WTC11 (cell line): ENCODE data around the gene EIF2B5. TPM values are rescaled to one million over a fixed set of nuclear protein-coding genes. Genes with fewer than 3 reads are reported as not detected.

Source experiments
- ATAC-seq: fragments of 200-7000 bp; cut with Tn5 transposase; 2 replicates; pipeline ENCODE4 v1.10.0; 2021; ENCODE audit warnings: mild to moderate bottlenecking, moderate library complexity
- CTCF ChIA-PET: fragments of 300-600 bp; sonication (Branson Sonifier 250); formaldehyde crosslinking; loops from one replicate; lab custom pipeline; 2021; ENCODE audit warnings: antibody characterized with exemption; lab: Charles Lee
- POLR2A ChIA-PET: fragments of 350-600 bp; sonication (Branson Sonifier 250); formaldehyde crosslinking; loops from one replicate; lab custom pipeline; 2021; ENCODE audit warnings: antibody characterized with exemption; lab: Charles Lee
- DNase-seq: peaks from one replicate; pipeline ENCODE4 v3.0.0; 2021; ENCODE audit warnings: low spot score
- H3K27ac Mint-ChIP-seq: 2 replicates; pipeline ENCODE4 v1.8.0; 2021; ENCODE audit warnings: mixed read lengths
- H3K27me3 Mint-ChIP-seq: 2 replicates; pipeline ENCODE4 v1.8.0; 2021; ENCODE audit warnings: low read depth, mild to moderate bottlenecking, moderate library complexity, mixed read lengths
- H3K36me3 Mint-ChIP-seq: 2 replicates; pipeline ENCODE4 v1.8.0; 2021; ENCODE audit warnings: mixed read lengths
- H3K4me1 Mint-ChIP-seq: 2 replicates; pipeline ENCODE4 v1.8.0; 2022; ENCODE audit warnings: mixed read lengths
- H3K4me3 Mint-ChIP-seq: 2 replicates; pipeline ENCODE4 v1.8.0; 2021; ENCODE audit warnings: mild to moderate bottlenecking, moderate library complexity, mixed read lengths
- H3K9me3 Mint-ChIP-seq: 2 replicates; pipeline ENCODE4 v1.8.0; 2021; ENCODE audit warnings: mixed read lengths
- E2F5 ChIP-seq: sonication (generic); formaldehyde crosslinking; IDR thresholded peaks from 2 replicates; pipeline ENCODE4 v1.8.1; 2022; ENCODE audit warnings: mild to moderate bottlenecking, moderate library complexity, missing genetic modification reagents
- ESRRA ChIP-seq: sonication (generic); formaldehyde crosslinking; IDR thresholded peaks from 2 replicates; pipeline ENCODE4 v1.8.1; 2022; ENCODE audit warnings: mild to moderate bottlenecking, missing genetic modification reagents, borderline replicate concordance
- FOXP1 ChIP-seq: sonication (generic); formaldehyde crosslinking; IDR thresholded peaks from 2 replicates; pipeline ENCODE4 v1.8.0; 2022; ENCODE audit warnings: missing genetic modification reagents, mild to moderate bottlenecking, moderate library complexity, borderline replicate concordance
- FOXP4 ChIP-seq: sonication (generic); formaldehyde crosslinking; IDR thresholded peaks from 2 replicates; pipeline ENCODE4 v1.8.0; 2022; ENCODE audit warnings: mild to moderate bottlenecking, missing genetic modification reagents
- GRHL2 ChIP-seq: fragments of 250-450 bp; sonication (Bioruptor Pico); IDR thresholded peaks from 2 replicates; pipeline ENCODE4 v1.8.0; 2022; ENCODE audit warnings: mild to moderate bottlenecking, moderate library complexity; ENCODE audit not compliant: insufficient replicate concordance, severe bottlenecking
- IRF1 ChIP-seq: sonication (generic); formaldehyde crosslinking; IDR thresholded peaks from 2 replicates; pipeline ENCODE4 v1.8.0; 2023; ENCODE audit warnings: missing genetic modification reagents
- JUN ChIP-seq: sonication (generic); formaldehyde crosslinking; IDR thresholded peaks from 2 replicates; pipeline ENCODE4 v1.8.0; 2023; ENCODE audit warnings: mild to moderate bottlenecking, missing genetic modification reagents
- MXD4 ChIP-seq: fragments of 250-450 bp; sonication (Bioruptor Pico); IDR thresholded peaks from 2 replicates; pipeline ENCODE4 v1.8.0; 2021; ENCODE audit warnings: mild to moderate bottlenecking, moderate library complexity, borderline replicate concordance
- NFATC4 ChIP-seq: fragments of 250-450 bp; sonication (Bioruptor Pico); IDR thresholded peaks from 2 replicates; pipeline ENCODE4 v1.9.0; 2021; ENCODE audit warnings: mild to moderate bottlenecking
- PRRX2 ChIP-seq: fragments of 250-450 bp; sonication (Bioruptor Pico); IDR thresholded peaks from 2 replicates; pipeline ENCODE4 v1.8.0; 2021; ENCODE audit warnings: mild to moderate bottlenecking
- RELA ChIP-seq: sonication (generic); formaldehyde crosslinking; IDR thresholded peaks from 2 replicates; pipeline ENCODE4 v1.8.1; 2022; ENCODE audit warnings: missing genetic modification reagents, mild to moderate bottlenecking, borderline replicate concordance
- RORB ChIP-seq: fragments of 250-450 bp; sonication (Bioruptor Pico); IDR thresholded peaks from 2 replicates; pipeline ENCODE4 v1.9.0; 2021; ENCODE audit warnings: mild to moderate bottlenecking
- USF2 ChIP-seq: sonication (generic); formaldehyde crosslinking; IDR thresholded peaks from 2 replicates; pipeline ENCODE4 v1.8.1; 2023; ENCODE audit warnings: mild to moderate bottlenecking, missing genetic modification reagents, moderate library complexity
- ZBTB21 ChIP-seq: sonication (generic); formaldehyde crosslinking; IDR thresholded peaks from 2 replicates; pipeline ENCODE4 v1.8.1; 2023; ENCODE audit warnings: mild to moderate bottlenecking, missing genetic modification reagents, borderline replicate concordance
- ZNF219 ChIP-seq: sonication (generic); formaldehyde crosslinking; IDR thresholded peaks from 2 replicates; pipeline ENCODE4 v1.8.0; 2023; ENCODE audit warnings: missing genetic modification reagents, mild to moderate bottlenecking, borderline replicate concordance
- ZNF416 ChIP-seq: fragments of 250-450 bp; sonication (Bioruptor Pico); IDR thresholded peaks from 2 replicates; pipeline ENCODE4 v1.9.0; 2021; ENCODE audit warnings: mild to moderate bottlenecking, inconsistent platforms
- ZNF512 ChIP-seq: sonication (generic); formaldehyde crosslinking; IDR thresholded peaks from 2 replicates; pipeline ENCODE4 v1.8.1; 2022; ENCODE audit warnings: missing genetic modification reagents, borderline replicate concordance
- total RNA-seq: library from RNA; stranded (reverse); gene quantifications from 3 replicates; pipeline ENCODE4 v1.2.3, GENCODE V29; 2021

The EIF2B5 gene
- total RNA-seq, 1 experiment from 2014 or later = 42.3 TPM

- Mint-ChIP-seq H3K4me1 (no peaks in the 10 kb centered on the region), H3K27me3 (no peaks in the 10 kb centered on the region), H3K4me3 (no peak overlapping the region), H3K27ac (no peak overlapping the region), H3K36me3 (peaks cover 53% of the 10 kb centered on the region), H3K9me3 (no peaks in the 10 kb centered on the region)
- DNase-seq (no peak), ATAC-seq (no peak)
- POLR2A ChIA-PET = no interaction called here
- CTCF ChIA-PET = no interaction called here
- TF ChIP-seq ZBTB21 (CRISPR knock-in tag) (no peak), FOXP4 (no peak), RORB (no peak), JUN (no peak), ZNF416 (CRISPR knock-in tag) (no peak), E2F5 (no peak), IRF1 (CRISPR knock-in tag) (no peak), USF2 (CRISPR knock-in tag) (no peak), NFATC4 (CRISPR knock-in tag) (no peak), ZNF219 (no peak), ESRRA (CRISPR knock-in tag) (no peak), RELA (no peak), ZNF512 (CRISPR knock-in tag) (no peak), GRHL2 (CRISPR knock-in tag) (no peak), MXD4 (CRISPR knock-in tag) (no peak)
Measured at GRCh38 chr3:184192889-184193288, 57.7 kb downstream of the EIF2B5 start.

- no peak overlapping the region for H3K27ac Mint-ChIP-seq
- DNase-seq (no peak), ATAC-seq (no peak)
- H3K27me3 Mint-ChIP-seq = no peaks in the 10 kb centered on the region
- ChIA-PET POLR2A (no interaction called here), CTCF (no interaction called here)
- no peak overlapping the region for H3K4me3 Mint-ChIP-seq
- H3K4me1 Mint-ChIP-seq = no peaks in the 10 kb centered on the region
- TF ChIP-seq PRRX2 (CRISPR knock-in tag) (no peak), USF2 (CRISPR knock-in tag) (no peak), FOXP1 (CRISPR knock-in tag) (no peak)
- peaks cover 43% of the 10 kb centered on the region for H3K36me3 Mint-ChIP-seq
- no peaks in the 10 kb centered on the region for H3K9me3 Mint-ChIP-seq
Measured at GRCh38 chr3:184193991-184194539, 58.9 kb downstream of the EIF2B5 start.

Other genes with a start within 250 kb of the EIF2B5 start
- 29.1 to 35.2 TPM (median 31.1 TPM) in 3 replicates for gene ABCC5, start 117.5 kb upstream of the EIF2B5 start, total RNA-seq
- not detected in 3 replicates for gene HTR3D, start 103.6 kb upstream of the EIF2B5 start, total RNA-seq
- not detected in 3 replicates for gene HTR3C, start 82.3 kb upstream of the EIF2B5 start, total RNA-seq
- not detected in 3 replicates for gene HTR3E, start 38.3 kb upstream of the EIF2B5 start, total RNA-seq
- gene DVL3, start 20.0 kb downstream of the EIF2B5 start, total RNA-seq = 64.5 to 76.2 TPM (median 66.5 TPM) in 3 replicates
- 370 to 399 TPM (median 383 TPM) in 3 replicates for gene AP2M1, start 39.5 kb downstream of the EIF2B5 start, total RNA-seq
- 49.7 to 63.6 TPM (median 50.0 TPM) in 3 replicates for gene ABCF3, start 50.8 kb downstream of the EIF2B5 start, total RNA-seq
- 0.44 to 0.57 TPM (median 0.55 TPM) in 3 replicates for gene VWA5B2, start 94.2 kb downstream of the EIF2B5 start, total RNA-seq
- 57.3 to 60.0 TPM (median 58.7 TPM) in 3 replicates for gene ALG3, start 113.6 kb downstream of the EIF2B5 start, total RNA-seq
- gene EEF1AKMT4, start 114.3 kb downstream of the EIF2B5 start, total RNA-seq = 11.3 to 11.8 TPM (median 11.4 TPM) in 3 replicates
- gene CAMK2N2, start 126.2 kb downstream of the EIF2B5 start, total RNA-seq = 10.5 to 13.1 TPM (median 11.5 TPM) in 3 replicates
- 0.46 to 1.2 TPM (median 0.64 TPM) in 3 replicates for gene ECE2, start 140.7 kb downstream of the EIF2B5 start, total RNA-seq
- 303 to 359 TPM (median 320 TPM) in 3 replicates for gene PSMD2, start 163.9 kb downstream of the EIF2B5 start, total RNA-seq
- gene EIF4G1, start 179.2 kb downstream of the EIF2B5 start, total RNA-seq = 411 to 557 TPM (median 439 TPM) in 3 replicates
- gene FAM131A, start 202.2 kb downstream of the EIF2B5 start, total RNA-seq = 20.3 to 23.0 TPM (median 20.4 TPM) in 3 replicates
- gene CLCN2, start 226.2 kb downstream of the EIF2B5 start, total RNA-seq = 15.7 to 22.6 TPM (median 17.0 TPM) in 3 replicates
- gene POLR2H, start 226.4 kb downstream of the EIF2B5 start, total RNA-seq = 117 to 133 TPM (median 118 TPM) in 3 replicates
- gene THPO, start 242.8 kb downstream of the EIF2B5 start, total RNA-seq = 0.55 to 1.4 TPM (median 1.0 TPM) in 3 replicates
- 1.3 to 2.7 TPM (median 1.8 TPM) in 3 replicates for gene CHRD, start 244.7 kb downstream of the EIF2B5 start, total RNA-seq